GM18951 (cell line): Measurements from ENCODE around the gene TUBGCP2.

ENCODE experiments used
- POLR2A ChIP-seq: IDR thresholded peaks from 4 replicates; pipeline ENCODE4 v1.6.1; 2011; ENCODE audit warnings: mild to moderate bottlenecking; ENCODE audit not compliant: insufficient read length, insufficient read depth; ENCODE audit errors: extremely low read depth
- in situ Hi-C: fragments of 300-500 bp; cut with MboI; formaldehyde crosslinking; loops from one replicate; pipeline ENCODE4 v1.12.0; 2022; ENCODE audit warnings: low sequenced_read_pairs, mixed read lengths, inconsistent platforms; ENCODE audit not compliant: unreplicated experiment

Gene TUBGCP2

GRCh38 chr10:133229265-133230043 is 79.2 kb downstream of the TUBGCP2 start:
- in situ Hi-C loops: loop anchor here (25.0 kb wide), 1 partner anchor 317 kb away; no protein-coding TSS in a partner anchor
- TF ChIP-seq POLR2A: no peak
